KOPT-K1 (cell line): Measurements from ENCODE around the gene TNFRSF6B.

ENCODE experiments used
- H3K27ac ChIP-seq: fragments of 200-600 bp; sonication (generic); 2 replicates; pipeline ENCODE4 v1.5.1; 2016; ENCODE audit warnings: antibody characterized with exemption, mild to moderate bottlenecking, low read depth, low read length; ENCODE audit not compliant: poor library complexity, severe bottlenecking
- H3K36me3 ChIP-seq: fragments of 200-600 bp; sonication (generic); 2 replicates; pipeline ENCODE4 v1.5.1; 2017; ENCODE audit warnings: antibody characterized with exemption, mild to moderate bottlenecking, low read length, moderate library complexity; ENCODE audit not compliant: insufficient read depth
- H3K9me3 ChIP-seq: fragments of 200-600 bp; sonication (generic); 2 replicates; pipeline ENCODE4 v1.5.1; 2017; ENCODE audit warnings: antibody characterized with exemption, low read length, mild to moderate bottlenecking; ENCODE audit not compliant: insufficient read depth, poor library complexity, severe bottlenecking

TNFRSF6B gene

GRCh38 chr20:63694584-63695423 lies 1.6 kb upstream of the TNFRSF6B start:
- peaks cover 32% of the 10 kb centered on the region; the same call in 1 of the 2 replicates for H3K36me3 ChIP-seq
- no peak overlapping the region for H3K27ac ChIP-seq
- no peaks in the 10 kb centered on the region for H3K9me3 ChIP-seq

DNA sequence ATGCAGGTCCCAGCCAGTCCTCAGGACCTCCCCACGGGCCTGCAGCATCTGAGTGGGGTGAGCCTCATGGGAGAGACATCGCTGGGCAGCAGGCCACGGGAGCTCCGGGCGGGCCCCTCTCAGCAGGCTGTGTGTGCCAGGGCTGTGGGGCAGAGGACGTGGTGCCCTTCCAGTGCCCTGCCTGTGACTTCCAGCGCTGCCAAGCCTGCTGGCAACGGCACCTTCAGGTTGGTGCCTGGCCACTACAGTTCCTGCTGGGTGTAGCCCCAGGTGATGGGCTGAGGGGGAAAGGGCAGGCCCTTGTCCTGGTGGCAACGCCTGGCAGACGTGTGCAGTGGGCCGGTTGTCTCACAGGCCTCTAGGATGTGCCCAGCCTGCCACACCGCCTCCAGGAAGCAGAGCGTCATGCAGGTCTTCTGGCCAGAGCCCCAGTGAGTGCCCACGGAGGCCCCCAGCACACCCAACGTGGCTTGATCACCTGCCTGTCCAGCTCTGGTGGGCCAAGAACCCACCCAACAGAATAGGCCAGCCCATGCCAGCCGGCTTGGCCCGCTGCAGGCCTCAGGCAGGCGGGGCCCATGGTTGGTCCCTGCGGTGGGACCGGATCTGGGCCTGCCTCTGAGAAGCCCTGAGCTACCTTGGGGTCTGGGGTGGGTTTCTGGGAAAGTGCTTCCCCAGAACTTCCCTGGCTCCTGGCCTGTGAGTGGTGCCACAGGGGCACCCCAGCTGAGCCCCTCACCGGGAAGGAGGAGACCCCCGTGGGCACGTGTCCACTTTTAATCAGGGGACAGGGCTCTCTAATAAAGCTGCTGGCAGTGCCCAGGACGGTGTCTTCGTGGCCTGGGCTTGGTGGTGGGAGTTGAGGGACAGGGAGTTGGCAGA lies 787 bp upstream of the TNFRSF6B start:
- Histone ChIP-seq H3K27ac (no peak overlapping the region), H3K9me3 (no peaks in the 10 kb centered on the region), H3K36me3 (peaks cover 40% of the 10 kb centered on the region; the same call in 1 of the 2 replicates)

- H3K27ac ChIP-seq: no peak overlapping the region
These were observed 185 bp upstream of the TNFRSF6B start for GRCh38 chr20:63696306-63696627.

GRCh38 chr20:63697357-63697867 lies 960 bp downstream of the TNFRSF6B start:
- Histone ChIP-seq H3K9me3 (no peaks in the 10 kb centered on the region), H3K27ac (no peak overlapping the region), H3K36me3 (peaks cover 40% of the 10 kb centered on the region; the same call in 1 of the 2 replicates)

More at GRCh38 chr20:63696306-63696627, 185 bp upstream of the TNFRSF6B start:
- Histone ChIP-seq H3K36me3 (peaks cover 40% of the 10 kb centered on the region; the same call in 1 of the 2 replicates), H3K9me3 (no peaks in the 10 kb centered on the region)

- Histone ChIP-seq H3K36me3 (peaks cover 42% of the 10 kb centered on the region; the same call in 1 of the 2 replicates), H3K9me3 (no peaks in the 10 kb centered on the region), H3K27ac (no peak overlapping the region)
These were observed 1.6 kb downstream of the TNFRSF6B start for GRCh38 chr20:63697868-63698545.

- H3K9me3 ChIP-seq: no peaks in the 10 kb centered on the region
- H3K27ac ChIP-seq: no peak overlapping the region
- peaks cover 50% of the 10 kb centered on the region for H3K36me3 ChIP-seq
These were observed 2.5 kb downstream of the TNFRSF6B start for GRCh38 chr20:63698739-63699465.

- no peak overlapping the region for H3K27ac ChIP-seq
- no peaks in the 10 kb centered on the region for H3K9me3 ChIP-seq
- peaks cover 52% of the 10 kb centered on the region for H3K36me3 ChIP-seq
These were observed 3.2 kb downstream of the TNFRSF6B start for GRCh38 chr20:63699466-63700198.

DNA sequence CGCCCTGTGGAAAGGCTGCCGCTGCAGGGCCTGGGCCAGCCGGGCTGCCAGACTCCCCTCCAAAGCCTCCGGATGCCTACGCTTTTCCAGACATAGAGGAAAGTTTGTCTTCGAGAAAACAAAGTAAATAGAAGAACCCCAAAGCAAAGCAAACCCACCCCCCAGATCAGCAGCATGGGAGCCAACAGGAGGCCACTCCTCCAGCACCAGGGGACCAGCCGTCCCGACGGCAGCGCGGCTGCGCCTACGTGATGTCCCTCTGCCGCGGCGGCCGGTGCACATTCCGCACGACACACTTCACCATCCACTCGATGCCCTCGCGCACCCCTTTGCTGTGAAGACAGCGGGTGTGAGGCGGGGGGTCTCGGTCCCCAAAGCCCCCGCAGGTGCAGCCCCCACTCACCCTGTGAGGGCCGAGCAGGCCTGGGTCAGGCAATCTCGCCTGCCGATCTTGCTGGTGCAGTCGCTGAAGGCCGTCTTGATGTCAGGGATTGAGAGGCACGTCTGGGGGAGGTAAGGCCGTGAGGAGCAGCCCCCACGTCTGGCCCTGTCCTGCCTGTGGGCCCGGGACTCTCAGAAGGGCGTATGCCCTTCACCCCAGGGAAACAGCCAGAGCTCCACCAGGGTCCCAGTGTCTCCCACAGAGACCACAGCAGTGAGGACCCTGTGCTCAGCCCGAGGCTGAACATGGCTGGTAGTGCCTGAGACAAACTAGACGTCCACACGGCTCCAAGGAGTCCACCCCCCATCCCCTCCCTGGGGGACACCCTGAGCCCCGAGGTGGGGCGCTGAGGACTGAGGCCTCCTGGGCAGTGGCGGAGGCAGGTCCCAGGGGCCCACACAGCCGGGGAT lies 4.0 kb downstream of the TNFRSF6B start:
- Histone ChIP-seq H3K9me3 (no peaks in the 10 kb centered on the region), H3K27ac (no peak overlapping the region), H3K36me3 (peaks cover 54% of the 10 kb centered on the region)

DNA sequence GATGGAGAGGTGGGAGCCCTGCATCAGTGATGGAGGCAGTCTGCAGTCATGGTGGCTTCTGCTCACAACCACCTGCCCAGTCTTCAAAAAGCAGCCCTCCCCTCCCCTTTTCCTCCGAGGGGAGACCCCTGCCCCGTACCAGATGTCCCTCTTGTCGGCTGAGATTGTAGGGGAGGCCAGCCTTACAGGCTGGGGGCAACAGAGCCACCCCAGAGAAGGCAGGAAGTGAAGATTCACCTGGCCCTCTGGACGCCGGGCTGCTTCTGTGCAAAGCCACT lies 4.5 kb downstream of the TNFRSF6B start:
- Histone ChIP-seq H3K27ac (no peak overlapping the region), H3K9me3 (no peaks in the 10 kb centered on the region), H3K36me3 (peaks cover 54% of the 10 kb centered on the region)

- Histone ChIP-seq H3K27ac (no peak overlapping the region), H3K9me3 (no peaks in the 10 kb centered on the region), H3K36me3 (peaks cover 56% of the 10 kb centered on the region)
These were observed 5.0 kb downstream of the TNFRSF6B start for GRCh38 chr20:63701329-63702035.

DNA sequence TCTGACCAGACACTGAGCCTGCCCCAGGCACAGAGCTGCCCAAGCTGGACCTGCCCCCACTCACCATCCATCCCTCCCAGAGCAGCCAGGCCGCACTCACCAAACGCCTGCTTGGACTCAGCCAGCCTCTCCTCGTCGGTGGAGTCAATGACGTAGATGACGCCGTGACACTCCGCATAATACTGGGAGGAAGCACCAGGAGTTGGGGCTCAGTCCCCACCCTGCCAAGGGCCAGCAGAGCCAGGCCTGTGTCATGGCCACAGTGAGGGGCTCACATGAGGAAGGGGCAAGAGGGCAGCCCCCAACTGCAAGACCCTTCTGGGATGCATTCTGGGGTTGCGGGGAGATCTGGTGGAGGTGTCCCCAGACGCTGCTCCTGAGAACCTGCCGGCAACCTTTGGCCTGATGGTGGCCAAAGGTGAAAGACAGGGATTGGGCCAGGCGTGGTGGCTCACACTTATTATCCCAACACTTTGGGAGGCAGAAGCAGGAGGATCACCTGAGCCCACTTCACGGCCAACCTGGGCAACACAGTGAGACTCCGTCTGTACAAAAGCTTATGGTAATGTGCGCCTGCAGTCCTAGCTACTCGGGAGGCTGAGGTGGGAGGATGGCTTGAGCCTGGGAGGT lies 5.7 kb downstream of the TNFRSF6B start:
- peaks cover 54% of the 10 kb centered on the region for H3K36me3 ChIP-seq
- no peaks in the 10 kb centered on the region for H3K9me3 ChIP-seq
- H3K27ac ChIP-seq: no peak overlapping the region

- H3K27ac ChIP-seq: no peak overlapping the region
- no peaks in the 10 kb centered on the region for H3K9me3 ChIP-seq
- peaks cover 53% of the 10 kb centered on the region for H3K36me3 ChIP-seq
These were observed 6.5 kb downstream of the TNFRSF6B start for GRCh38 chr20:63702751-63703470.
